Left ventricle myocardium inferior (tissue), 1 donor: ENCODE data around the gene MAML2. TPM values are rescaled to one million over a fixed set of nuclear protein-coding genes. Genes with fewer than 3 reads are reported as not detected.

Source experiments
- DNase-seq: peaks from one replicate; pipeline ENCODE4 v3.0.0-alpha.2; 2020
- H3K27ac ChIP-seq: fragments of 200-600 bp; replicated peaks from 2 replicates; pipeline ENCODE4 v1.8.0; 2021
- H3K27me3 ChIP-seq: fragments of 200-600 bp; 2 replicates; pipeline ENCODE4 v1.8.0; 2021; ENCODE audit warnings: low read depth
- H3K36me3 ChIP-seq: fragments of 200-600 bp; 2 replicates; pipeline ENCODE4 v1.8.0; 2021
- H3K4me1 ChIP-seq: fragments of 200-600 bp; 2 replicates; pipeline ENCODE4 v1.8.0; 2021
- H3K4me3 ChIP-seq: fragments of 200-600 bp; 2 replicates; pipeline ENCODE4 v1.8.0; 2021; ENCODE audit warnings: mild to moderate bottlenecking, moderate library complexity
- H3K9me3 ChIP-seq: fragments of 200-600 bp; replicated peaks from 2 replicates; pipeline ENCODE4 v1.8.0; 2021
- CTCF ChIP-seq: fragments of 200-600 bp; IDR thresholded peaks from 2 replicates; pipeline ENCODE4 v1.8.0; 2021; ENCODE audit warnings: antibody characterized with exemption, mild to moderate bottlenecking, borderline replicate concordance
- intact Hi-C: fragments of 100-400 bp; cut with micrococcal nuclease; formaldehyde crosslinking; loops from one replicate; pipeline ENCODE4 v1.11.0; 2022
- total RNA-seq: library from RNA; stranded (reverse); fragmentation: NEBNext Ultra II Directional; extraction: Animal tissue kit (Norgen Biotek cat#: 25700); gene quantifications from one replicate; pipeline ENCODE4 v1.2.1, GENCODE V29; 2021
- donor health status: DM: no; HTN: yes; CAD: no; lungs with severe emphysema.

Gene MAML2
- total RNA-seq, 1 donor from 2014 or later = 4.5 TPM

- intact Hi-C loops = loop anchor here (10.0 kb wide), 1 partner anchor 512 kb away; no protein-coding TSS in a partner anchor
- no peak overlapping the region for H3K4me3 ChIP-seq
- TF ChIP-seq CTCF = no peak
- H3K36me3 ChIP-seq = peaks cover 83% of the 10 kb centered on the region
- no peak overlapping the region for H3K27ac ChIP-seq
- H3K27me3 ChIP-seq = no peaks in the 10 kb centered on the region
- H3K4me1 ChIP-seq = no peaks in the 10 kb centered on the region
- H3K9me3 ChIP-seq = no peaks in the 10 kb centered on the region
- no peak for DNase-seq
Measured at GRCh38 chr11:96356848-96357247, 13.9 kb upstream of the MAML2 start.

- no peaks in the 10 kb centered on the region for H3K27me3 ChIP-seq
- H3K9me3 ChIP-seq = no peaks in the 10 kb centered on the region
- no peak for TF ChIP-seq CTCF
- peak overlapping the region; percentile 76 for H3K4me3 ChIP-seq
- H3K36me3 ChIP-seq = no peaks in the 10 kb centered on the region
- peak overlapping the region; percentile 82 for H3K27ac ChIP-seq
- intact Hi-C loops = loop anchor here (2.0 kb wide), 1 partner anchor 287 kb away; no protein-coding TSS in a partner anchor
- H3K4me1 ChIP-seq = peaks cover 56% of the 10 kb centered on the region
- DNase-seq = no peak
Measured at GRCh38 chr11:96342014-96342960, 708 bp downstream of the MAML2 start.

GRCh38 chr11:96341211-96342013, 1.6 kb downstream of the MAML2 start:
- Histone ChIP-seq H3K4me3 (peak overlapping the region; percentile 76), H3K27ac (peak overlapping the region; percentile 82), H3K27me3 (no peaks in the 10 kb centered on the region), H3K4me1 (peaks cover 61% of the 10 kb centered on the region), H3K9me3 (no peaks in the 10 kb centered on the region), H3K36me3 (no peaks in the 10 kb centered on the region)
- DNase-seq = peak; percentile 45
- intact Hi-C loops = loop anchor here (2.0 kb wide), 1 partner anchor 287 kb away; no protein-coding TSS in a partner anchor
- TF ChIP-seq CTCF = peak; percentile 49

GRCh38 chr11:96340555-96340885, 2.5 kb downstream of the MAML2 start:
- no peak for TF ChIP-seq CTCF
- Histone ChIP-seq H3K9me3 (no peaks in the 10 kb centered on the region), H3K27ac (peak overlapping the region; percentile 82), H3K27me3 (no peaks in the 10 kb centered on the region), H3K4me3 (peak overlapping the region; percentile 76), H3K4me1 (peaks cover 61% of the 10 kb centered on the region), H3K36me3 (no peaks in the 10 kb centered on the region)
- intact Hi-C loops = no loop called here
- DNase-seq = no peak

GRCh38 chr11:96339706-96340554, 3.1 kb downstream of the MAML2 start:
- peak overlapping the region; percentile 76 for H3K4me3 ChIP-seq
- H3K27ac ChIP-seq = peak overlapping the region; percentile 82
- intact Hi-C loops = no loop called here
- H3K36me3 ChIP-seq = no peaks in the 10 kb centered on the region
- DNase-seq = no peak
- no peaks in the 10 kb centered on the region for H3K27me3 ChIP-seq
- H3K4me1 ChIP-seq = peaks cover 61% of the 10 kb centered on the region
- no peak for TF ChIP-seq CTCF
- H3K9me3 ChIP-seq = no peaks in the 10 kb centered on the region
